Measurements from ENCODE around the gene RAI14.
"Not testable (repeated sequence)": the region's sequence is repeated elsewhere in the genome, so short reads cannot be mapped to it uniquely, and the experiment has no call there.

Gene RAI14

GRCh38 chr5:34699155-34700077, 43.3 kb downstream of the RAI14 start:
- peak; percentile 20 for DNase-seq (ENCODE audit: low spot score)

- DNase-seq (ENCODE audit: low spot score): no peak
Measured at GRCh38 chr5:34700078-34700452, 43.9 kb downstream of the RAI14 start.

- DNase-seq (ENCODE audit: low spot score): not testable (repeated sequence)
Measured at GRCh38 chr5:34701442-34701841, 45.3 kb downstream of the RAI14 start.

GRCh38 chr5:34703767-34704713, 47.9 kb downstream of the RAI14 start:
- no peak for DNase-seq (ENCODE audit: low spot score)

- DNase-seq (ENCODE audit: low spot score): no peak
Measured at GRCh38 chr5:34706084-34706483, 50.0 kb downstream of the RAI14 start.

GRCh38 chr5:34707451-34708107, 51.5 kb downstream of the RAI14 start:
- DNase-seq (ENCODE audit: low spot score): no peak

- no peak for DNase-seq (ENCODE audit: low spot score)
Measured at GRCh38 chr5:34708777-34709176, 52.6 kb downstream of the RAI14 start.

GRCh38 chr5:34709861-34710673, 53.9 kb downstream of the RAI14 start:
- no peak for DNase-seq (ENCODE audit: low spot score)

GRCh38 chr5:34712565-34712964, 56.4 kb downstream of the RAI14 start:
- no peak for DNase-seq (ENCODE audit: low spot score)

GRCh38 chr5:34715711-34716110, 59.6 kb downstream of the RAI14 start:
- DNase-seq (ENCODE audit: low spot score): no peak

- no peak for DNase-seq (ENCODE audit: low spot score)
Measured at GRCh38 chr5:34716986-34717385, 60.9 kb downstream of the RAI14 start.

- DNase-seq (ENCODE audit: low spot score): no peak
Measured at GRCh38 chr5:34717426-34718327, 61.5 kb downstream of the RAI14 start.

GRCh38 chr5:34718516-34718915, 62.4 kb downstream of the RAI14 start:
- DNase-seq (ENCODE audit: low spot score): no peak

GRCh38 chr5:34719029-34719428, 62.9 kb downstream of the RAI14 start:
- DNase-seq (ENCODE audit: low spot score): no peak

- no peak for DNase-seq (ENCODE audit: low spot score)
Measured at GRCh38 chr5:34721327-34721726, 65.2 kb downstream of the RAI14 start.

GRCh38 chr5:34722183-34722582, 66.1 kb downstream of the RAI14 start:
- no peak for DNase-seq (ENCODE audit: low spot score)

- no peak for DNase-seq (ENCODE audit: low spot score)
Measured at GRCh38 chr5:34724741-34725140, 68.6 kb downstream of the RAI14 start.

- not testable (repeated sequence) for DNase-seq (ENCODE audit: low spot score)
Measured at GRCh38 chr5:34727166-34727749, 71.1 kb downstream of the RAI14 start.

GRCh38 chr5:34728236-34728635, 72.1 kb downstream of the RAI14 start:
- DNase-seq (ENCODE audit: low spot score): no peak

All from hematopoietic multipotent progenitor cell treated with erythropoietin and hydrocortisone succinate and interleukin-3 and kit ligand, for 15 days (in vitro differentiated cells).